B cell (primary cell): Measurements from ENCODE around the gene ZNF440. TPM values are rescaled to one million over a fixed set of nuclear protein-coding genes. Genes with fewer than 3 reads are reported as not detected.

Source experiments
- ATAC-seq: fragments of 200-7000 bp; cut with Tn5 transposase; one replicate; pipeline ENCODE4 v1.10.0; 2021; ENCODE audit warnings: low read depth, mild to moderate bottlenecking, moderate number of reproducible peaks, moderate library complexity
- CTCF ChIA-PET: fragments of 350-600 bp; sonication (Branson Sonifier 250); formaldehyde crosslinking; loops from one replicate; lab custom pipeline; 2021; ENCODE audit warnings: antibody characterized with exemption, inconsistent platforms; lab: Charles Lee
- POLR2A ChIA-PET: fragments of 350-600 bp; sonication (Branson Sonifier 250); formaldehyde crosslinking; loops from one replicate; lab custom pipeline; 2021; ENCODE audit warnings: antibody characterized with exemption; lab: Charles Lee
- DNase-seq: peaks from one replicate; pipeline ENCODE4 v3.0.0; 2013
- H2AFZ ChIP-seq: 2 replicates; pipeline ENCODE4 v1.6.1; 2012; ENCODE audit warnings: mild to moderate bottlenecking, low read depth, low read length; ENCODE audit not compliant: insufficient read depth, poor library complexity, severe bottlenecking
- H3K27ac ChIP-seq, 2 donors: 1 replicate in 1 of 2; 2 replicates in 1 of 2; pipeline ENCODE4 v1.5.1; 2012 to 2013; ENCODE audit warnings: low read length in 2 of 2, mild to moderate bottlenecking in 2 of 2, moderate library complexity in 1 of 2
- H3K27me3 ChIP-seq, 4 experiments: fragments of 200-600 bp in 1 of 4; sonication (generic) in 1 of 4; replicated peaks in 1 of 4; 1 replicate in 2 of 4; 2 replicates in 2 of 4; pipeline versions ENCODE4 v1.6.1 to v1.7.0; 2013 to 2016; ENCODE audit warnings: low read length in 3 of 4, mild to moderate bottlenecking in 2 of 4, mixed read lengths in 1 of 4, moderate library complexity in 1 of 4; ENCODE audit not compliant: insufficient read depth in 4 of 4, control insufficient read depth in 3 of 4; ENCODE audit errors: control extremely low read depth in 1 of 4
- H3K36me3 ChIP-seq, 2 experiments: replicated peaks in 1 of 2; 1 replicate in 1 of 2; 2 replicates in 1 of 2; pipeline versions ENCODE4 v1.6.1 to v1.7.1; 2013; ENCODE audit warnings: low read length in 1 of 2; ENCODE audit not compliant: insufficient read depth in 2 of 2, control insufficient read depth in 1 of 2; ENCODE audit errors: control extremely low read depth in 1 of 2, extremely low read depth in 1 of 2
- H3K4me1 ChIP-seq, 2 donors: fragments of 200-600 bp in 1 of 2; sonication (generic) in 1 of 2; 1 replicate in 1 of 2; 2 replicates in 1 of 2; pipeline versions ENCODE4 v1.5.1 to v1.6.1; 2013 to 2017; ENCODE audit warnings: low read length in 2 of 2; ENCODE audit not compliant: control insufficient read depth in 2 of 2, insufficient read depth in 2 of 2
- H3K4me2 ChIP-seq: replicated peaks from 2 replicates; pipeline ENCODE3; 2012; ENCODE audit warnings: mild to moderate bottlenecking, low read depth, low read length; ENCODE audit not compliant: poor library complexity, severe bottlenecking
- H3K4me3 ChIP-seq, 5 experiments: fragments of 200-600 bp in 1 of 5; sonication (generic) in 1 of 5; 1 replicate in 3 of 5; 2 replicates in 2 of 5; pipeline versions ENCODE4 v1.5.1 to v1.7.0; 2011 to 2016; ENCODE audit warnings: low read length in 4 of 5, mild to moderate bottlenecking in 4 of 5, low read depth in 2 of 5, control low read depth in 1 of 5, moderate library complexity in 1 of 5; ENCODE audit not compliant: insufficient read depth in 1 of 5; ENCODE audit errors: control extremely low read depth in 1 of 5, extremely low read depth in 1 of 5
- H3K79me2 ChIP-seq: fragments of 200-600 bp; sonication (generic); one replicate; pipeline ENCODE4 v1.6.0; 2016; ENCODE audit warnings: low read length; ENCODE audit not compliant: control insufficient read depth, insufficient read depth
- H3K9ac ChIP-seq: fragments of 200-600 bp; sonication (generic); 2 replicates; pipeline ENCODE4 v1.6.1; 2017; ENCODE audit warnings: mild to moderate bottlenecking, low read length, moderate library complexity
- H3K9me3 ChIP-seq, 3 donors: one replicate each; pipeline versions ENCODE4 v1.6.1 to v1.7.1; 2013; ENCODE audit warnings: low read length in 2 of 3; ENCODE audit not compliant: control insufficient read depth in 2 of 3, insufficient read depth in 1 of 3; ENCODE audit errors: control extremely low read depth in 1 of 3
- H4K20me1 ChIP-seq: 2 replicates; pipeline ENCODE4 v1.6.0; 2012; ENCODE audit warnings: mild to moderate bottlenecking, low read length; ENCODE audit not compliant: insufficient read depth, control insufficient read depth, poor library complexity, severe bottlenecking
- H3K27ac Mint-ChIP-seq: one replicate; pipeline ENCODE4 v1.8.0; 2021; ENCODE audit warnings: mixed read lengths
- H3K27me3 Mint-ChIP-seq: one replicate; pipeline ENCODE4 v1.8.0; 2021; ENCODE audit warnings: mixed read lengths
- H3K4me1 Mint-ChIP-seq: one replicate; pipeline ENCODE4 v1.8.0; 2021; ENCODE audit warnings: mixed read lengths
- H3K4me3 Mint-ChIP-seq: one replicate; pipeline ENCODE4 v1.8.0; 2021; ENCODE audit warnings: mixed read lengths
- H3K9me3 Mint-ChIP-seq: one replicate; pipeline ENCODE4 v1.8.0; 2022; ENCODE audit warnings: mixed read lengths; ENCODE audit not compliant: insufficient read depth
- CTCF ChIP-seq: fragments of 200-600 bp; IDR thresholded peaks from one replicate; pipeline ENCODE4 v1.8.0; 2022; ENCODE audit warnings: antibody characterized with exemption, mild to moderate bottlenecking
- EZH2 ChIP-seq: IDR thresholded peaks from 2 replicates; pipeline ENCODE4 v1.6.1; 2012; ENCODE audit warnings: borderline replicate concordance, low read depth, mild to moderate bottlenecking, moderate library complexity, low read length; ENCODE audit not compliant: insufficient read depth, poor library complexity, severe bottlenecking
- WGBS: methylation state at CpG from one replicate; pipeline ENCODE4 v1.1.5; 2013; ENCODE audit warnings: missing lambda C conversion rate; ENCODE audit not compliant: insufficient coverage; 5-methylcytosine and 5-hydroxymethylcytosine counted together
- intact Hi-C: fragments of 100-400 bp; cut with micrococcal nuclease; formaldehyde crosslinking; loops from one replicate; pipeline ENCODE4 v1.10.0; 2022
- polyA plus RNA-seq: library from polyadenylated mRNA; depleted of rRNA; stranded (reverse); fragments of >200 nt; gene quantifications from 2 replicates; pipeline ENCODE4 v1.2.3, GENCODE V29; 2012
- total RNA-seq, 2 donors: library from RNA; stranded (reverse); fragments of 120-200 nt in 1 of 2; gene quantifications; 1 replicate in 1 of 2; 2 replicates in 1 of 2; pipeline versions ENCODE4 v1.2.3 to v1.2.4, GENCODE V29; 2013 to 2022

ZNF440 gene
- total and polyA plus RNA-seq, 2 donors (not counting 1 experiment from before 2014, with no cell fraction given), result 3.4 to 22.4 TPM

- peak within 1 kb of the TSS; percentile 82 for H2AFZ ChIP-seq
- Mint-ChIP-seq H3K9me3 (peaks cover 3% of the 10 kb centered on the region), H3K4me3 (peak within 1 kb of the TSS; percentile 93), H3K27me3 (no peaks in the 10 kb centered on the region), H3K4me1 (peaks cover 21% of the 10 kb centered on the region), H3K27ac (peak within 1 kb of the TSS; percentile 74)
- WGBS, result under 1% methylated on average over 56 of the region's 56 CpGs
- H3K36me3 ChIP-seq, result no peaks in the 10 kb centered on the region
- intact Hi-C loops, result loop anchor here (1.0 to 5.0 kb wide), 5 partner anchors 14 to 189 kb away; partner anchors contain the start of genes ZNF439 and ZNF823
- H3K9ac ChIP-seq, result peak within 1 kb of the TSS; percentile 67
- H3K79me2 ChIP-seq, result no peaks in the 10 kb centered on the region
- peak within 1 kb of the TSS; percentile 2 to 52 for H3K27ac ChIP-seq
- H3K4me3 ChIP-seq, result peak within 1 kb of the TSS; percentile 53 to 76 (median 61)
- POLR2A ChIA-PET, result interaction anchor here (0.5 to 1.6 kb wide), 5 partner anchors 14 to 364 kb away, joined by 3 to 6 read pairs (median 4); partner anchors contain the start of genes ZNF440 and ZNF441
- peaks cover 14 to 17% of the 10 kb centered on the region in 2 donors for H3K4me1 ChIP-seq
- TF ChIP-seq EZH2 (no peak), CTCF (no peak)
- CTCF ChIA-PET, result interaction anchor here (0.6 to 3.1 kb wide), 33 partner anchors 10 to 841 kb away, joined by 3 to 54 read pairs (median 4); partner anchors contain the start of genes ELOF1, ZNF136, ZNF20 and ZNF439
- ATAC-seq (peak; percentile 98), DNase-seq (peak; percentile 87)
- H4K20me1 ChIP-seq, result no peaks in the 10 kb centered on the region
- no peaks in the 10 kb centered on the region for H3K27me3 ChIP-seq
- H3K4me2 ChIP-seq, result peak within 1 kb of the TSS; percentile 72
- H3K9me3 ChIP-seq, result peaks cover 0 to 1% (median 0%) of the 10 kb centered on the region in 3 donors
Observed at GRCh38 chr19:11798391-11799330, 15.4 kb upstream of the ZNF440 start, which contains the start of gene ZNF491. Gene ZNF491, plus strand, starts transcription at chr19:11798523. Its CDS starts 7,431 bp downstream, at chr19:11805954.
